K562 (cell line): ENCODE results near the gene C16orf92.

Source experiments
- CHD1 ChIP-seq: fragments of 200-600 bp; sonication (generic); IDR thresholded peaks from one replicate; pipeline ENCODE4 v1.6.1; 2012; ENCODE audit warnings: mild to moderate bottlenecking, moderate library complexity, low read length, inconsistent platforms
- ZNF589 ChIP-seq: fragments of 200-800 bp; sonication (Bioruptor generic); IDR thresholded peaks from 2 replicates; pipeline ENCODE4 v1.6.1; 2016; ENCODE audit warnings: low read depth, missing genetic modification characterization, missing compliant biosample characterization

GRCh38 chr16:30010844-30011713 lies 11.9 kb upstream of the C16orf92 start, which contains the start of gene DOC2A:
- no peak for TF ChIP-seq CHD1
- TF ChIP-seq ZNF589 (CRISPR knock-in tag), result no peak
